HPDE6-E6E7 (cell line): ENCODE data around the gene MLLT10.

Experiments
- DNase-seq: peaks from one replicate; pipeline ENCODE4 v3.0.0; 2011; ENCODE audit warnings: missing footprints; ENCODE audit errors: extremely low spot score

MLLT10 gene

DNA sequence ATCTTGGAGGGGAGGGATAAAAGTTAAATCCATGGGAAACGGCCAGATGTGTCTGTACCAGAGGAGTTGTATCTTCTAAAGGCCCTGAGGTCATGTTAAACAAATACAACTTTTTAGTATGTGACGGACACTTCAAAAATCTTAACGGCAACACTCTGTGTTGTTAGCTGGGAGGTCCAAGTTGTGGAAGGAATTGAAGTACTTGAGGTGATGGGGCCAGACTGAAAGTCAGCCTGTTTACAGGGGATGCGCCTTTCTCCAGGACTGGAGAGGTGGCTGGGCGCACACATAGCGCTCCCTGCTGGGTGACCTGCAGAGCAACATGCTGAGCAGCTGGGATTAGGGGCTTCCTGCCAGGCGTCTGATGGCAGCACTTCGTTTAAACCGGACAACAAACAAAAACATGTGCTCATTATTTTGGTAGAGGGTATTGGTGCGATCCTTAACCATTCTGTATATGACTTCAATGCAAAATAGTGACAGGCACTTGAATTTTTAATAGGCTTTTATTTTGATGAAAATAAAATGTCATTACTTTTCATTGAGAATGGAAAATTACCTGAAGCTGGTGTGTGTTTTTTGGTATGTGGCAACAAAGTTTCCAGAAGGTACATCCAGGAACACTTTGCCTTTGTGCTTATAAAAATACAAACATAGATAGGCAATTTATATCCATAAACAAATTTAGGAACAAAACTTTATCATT lies 198.2 kb downstream of the MLLT10 start:
- DNase-seq = no peak

DNA sequence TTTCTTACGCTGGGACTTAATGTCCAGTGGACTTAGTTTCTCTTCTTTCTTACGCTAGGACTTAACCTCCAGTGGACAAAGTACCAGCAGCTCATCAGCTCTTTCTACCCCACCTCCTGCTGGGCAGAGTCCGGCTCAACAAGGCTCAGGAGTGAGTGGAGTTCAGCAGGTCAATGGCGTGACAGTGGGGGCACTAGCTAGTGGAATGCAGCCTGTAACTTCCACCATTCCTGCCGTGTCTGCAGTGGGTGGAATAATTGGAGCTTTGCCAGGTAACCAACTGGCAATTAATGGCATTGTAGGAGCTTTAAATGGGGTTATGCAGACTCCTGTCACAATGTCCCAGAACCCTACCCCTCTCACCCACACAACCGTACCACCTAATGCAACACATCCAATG lies 199.7 kb downstream of the MLLT10 start:
- DNase-seq = no peak

DNA sequence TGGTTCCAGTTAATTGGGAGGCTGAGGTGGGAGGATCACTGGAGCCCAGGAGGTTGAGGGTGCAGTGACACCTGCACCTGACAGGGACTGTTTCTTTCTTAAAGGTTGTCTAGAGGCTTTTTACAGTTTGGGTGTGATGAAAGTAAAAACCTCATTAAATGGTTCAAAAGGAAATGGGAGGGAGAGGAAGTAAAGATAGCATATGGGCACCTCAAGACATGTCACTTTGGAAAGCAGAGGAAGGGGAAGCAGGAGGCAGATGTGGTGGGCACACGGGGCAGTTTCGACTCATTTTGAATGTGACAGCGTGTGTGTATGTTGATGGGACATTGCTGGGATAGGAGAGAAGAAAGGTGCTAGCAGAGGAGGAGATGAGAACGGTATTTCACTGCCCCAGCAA lies 203.1 kb downstream of the MLLT10 start:
- DNase-seq = no peak

DNA sequence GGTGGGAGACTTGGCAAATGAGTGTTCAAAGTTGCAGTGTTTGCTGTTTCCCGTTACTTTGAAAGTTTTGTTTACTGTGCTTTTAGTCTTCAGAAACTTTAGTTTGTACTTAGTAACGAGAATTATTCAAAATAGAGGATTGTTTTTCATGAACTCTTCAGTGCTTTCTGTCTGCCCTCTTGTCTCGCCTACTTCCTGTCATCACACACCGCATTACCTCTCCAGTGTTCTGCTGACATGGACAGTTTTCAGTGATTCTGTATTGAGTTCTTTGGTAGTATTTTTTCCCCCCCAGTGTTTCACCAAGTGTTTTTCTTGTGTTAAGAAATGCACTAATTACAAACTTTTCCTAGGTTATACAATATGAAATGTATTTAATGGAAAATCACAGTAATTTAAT lies 207.0 kb downstream of the MLLT10 start:
- no peak for DNase-seq

DNA sequence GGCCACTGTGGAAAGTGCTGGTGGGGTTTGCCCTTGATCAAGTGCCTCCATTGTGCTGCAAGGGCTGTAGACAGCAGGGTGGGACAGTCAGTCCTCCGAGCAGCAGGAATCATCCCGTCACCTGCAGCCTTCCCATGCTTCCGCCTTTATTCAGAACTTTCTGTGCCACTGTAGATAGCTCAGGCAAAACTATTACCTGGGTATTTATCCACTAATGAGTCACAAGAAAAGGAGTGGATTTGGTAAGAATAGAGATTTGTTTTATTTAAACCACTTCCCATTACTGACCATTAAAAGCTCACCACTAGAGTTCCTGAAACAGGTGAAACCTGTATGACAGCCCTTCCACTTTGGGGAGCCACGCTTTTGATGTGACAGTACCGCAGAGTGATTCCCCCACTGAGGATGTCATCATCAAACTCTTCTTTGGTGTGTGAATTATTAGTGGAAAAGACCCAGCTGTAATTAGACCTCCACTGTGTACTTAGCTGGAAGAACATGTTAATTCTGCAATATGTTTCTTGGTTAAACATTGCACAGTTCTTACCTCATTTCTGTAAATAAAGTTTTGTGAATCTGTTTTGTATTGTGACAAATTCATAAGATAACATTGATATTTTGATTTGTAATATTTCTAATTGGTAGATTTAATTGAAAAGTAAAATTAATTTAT lies 208.8 kb downstream of the MLLT10 start:
- DNase-seq = no peak

DNA sequence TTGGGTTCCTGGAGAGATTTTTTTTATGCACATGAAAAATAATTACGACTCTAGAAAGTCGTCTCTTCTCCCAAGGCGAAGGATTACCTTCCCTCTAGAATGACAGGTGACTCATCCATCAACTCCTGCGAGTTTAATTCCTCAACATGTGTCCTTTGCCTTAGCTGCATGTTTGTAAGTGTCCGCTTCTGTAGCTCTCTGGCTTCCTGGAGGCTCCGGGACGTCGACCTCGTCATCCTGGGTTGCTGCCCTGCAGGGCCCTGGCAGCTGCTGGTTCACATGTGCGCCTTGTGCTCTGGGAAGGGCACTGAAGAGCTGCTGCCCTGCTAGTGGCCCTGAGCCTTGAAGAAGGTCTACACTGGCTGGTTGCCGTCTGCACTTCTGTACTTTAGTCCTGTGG lies 210.2 kb downstream of the MLLT10 start:
- no peak for DNase-seq

DNA sequence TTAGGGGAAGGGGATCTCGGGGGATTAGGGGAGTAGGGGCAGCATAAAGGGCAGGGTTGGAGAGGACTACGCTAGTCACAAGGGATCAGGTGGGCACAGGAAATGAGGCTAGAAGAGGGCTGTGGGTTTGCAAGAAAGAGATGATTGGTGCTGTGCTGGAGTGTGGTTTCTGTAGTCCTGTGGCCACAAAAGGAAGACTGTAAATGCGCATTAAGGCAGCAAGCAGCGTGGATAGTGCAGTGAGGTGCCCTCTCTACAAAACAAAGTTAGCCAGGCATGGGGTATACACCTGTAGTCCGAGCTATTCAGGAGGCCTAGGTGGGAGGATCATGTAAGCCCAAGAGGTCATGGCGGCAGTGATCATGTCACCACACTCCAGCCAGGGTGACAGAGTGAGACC lies 212.1 kb downstream of the MLLT10 start:
- DNase-seq = no peak

DNA sequence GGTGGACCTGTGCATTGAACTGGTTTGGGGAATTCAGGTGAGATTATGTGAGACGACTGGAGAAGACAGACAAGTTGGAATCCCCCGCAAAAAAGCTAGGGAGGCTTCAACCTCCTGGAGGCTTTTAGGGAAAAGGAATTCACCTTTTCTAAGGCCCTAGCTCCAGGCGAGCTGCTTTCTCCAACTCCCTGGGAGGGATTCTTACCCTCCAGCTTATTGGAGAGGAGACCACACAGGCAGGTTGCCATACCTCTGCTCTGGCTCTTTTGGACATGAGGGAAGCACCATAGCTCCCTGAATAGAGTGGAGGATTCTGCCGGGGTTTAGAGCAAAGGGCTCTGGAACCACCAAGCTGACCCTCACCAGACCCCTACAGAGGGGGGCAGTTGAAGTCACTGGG lies 213.8 kb downstream of the MLLT10 start:
- DNase-seq = no peak

DNA sequence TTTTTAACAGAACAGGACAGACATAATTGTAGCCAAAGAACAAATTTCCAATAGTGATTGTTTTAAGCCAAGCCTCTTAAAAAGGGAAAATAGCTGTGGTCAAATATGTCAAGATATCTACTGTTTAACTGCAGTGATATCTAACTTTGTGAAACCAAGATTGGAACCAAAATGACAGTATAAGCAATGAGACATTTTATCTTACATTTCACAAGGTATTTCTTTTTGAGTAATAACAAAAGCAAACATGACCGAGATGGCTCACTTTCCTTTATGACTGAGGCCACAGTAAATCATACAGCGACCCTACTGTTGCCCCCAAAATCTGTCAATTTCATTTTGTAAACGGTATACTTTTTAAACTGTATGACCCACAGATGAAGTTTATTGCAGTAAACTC lies 215.8 kb downstream of the MLLT10 start:
- DNase-seq = no peak

DNA sequence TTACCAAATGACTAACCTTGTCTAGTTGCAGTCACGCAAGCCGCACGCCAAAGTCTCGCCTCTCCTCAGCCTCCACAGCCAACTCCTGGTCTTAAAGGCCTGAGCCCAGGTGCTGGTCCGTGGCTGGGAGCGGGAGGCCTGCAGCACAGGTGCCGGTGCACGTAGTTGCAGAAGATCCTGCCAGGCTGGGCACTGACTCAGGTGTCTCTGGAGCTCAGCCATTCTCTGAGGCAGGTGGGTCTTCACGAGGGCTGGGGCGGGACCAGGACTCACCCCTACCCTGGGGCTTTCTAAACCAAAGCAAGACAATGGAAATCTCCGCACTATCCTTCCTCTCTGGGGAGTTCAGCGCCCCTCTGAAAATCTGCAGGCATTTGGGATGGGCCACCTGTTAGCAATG lies 216.4 kb downstream of the MLLT10 start:
- DNase-seq = no peak

DNA sequence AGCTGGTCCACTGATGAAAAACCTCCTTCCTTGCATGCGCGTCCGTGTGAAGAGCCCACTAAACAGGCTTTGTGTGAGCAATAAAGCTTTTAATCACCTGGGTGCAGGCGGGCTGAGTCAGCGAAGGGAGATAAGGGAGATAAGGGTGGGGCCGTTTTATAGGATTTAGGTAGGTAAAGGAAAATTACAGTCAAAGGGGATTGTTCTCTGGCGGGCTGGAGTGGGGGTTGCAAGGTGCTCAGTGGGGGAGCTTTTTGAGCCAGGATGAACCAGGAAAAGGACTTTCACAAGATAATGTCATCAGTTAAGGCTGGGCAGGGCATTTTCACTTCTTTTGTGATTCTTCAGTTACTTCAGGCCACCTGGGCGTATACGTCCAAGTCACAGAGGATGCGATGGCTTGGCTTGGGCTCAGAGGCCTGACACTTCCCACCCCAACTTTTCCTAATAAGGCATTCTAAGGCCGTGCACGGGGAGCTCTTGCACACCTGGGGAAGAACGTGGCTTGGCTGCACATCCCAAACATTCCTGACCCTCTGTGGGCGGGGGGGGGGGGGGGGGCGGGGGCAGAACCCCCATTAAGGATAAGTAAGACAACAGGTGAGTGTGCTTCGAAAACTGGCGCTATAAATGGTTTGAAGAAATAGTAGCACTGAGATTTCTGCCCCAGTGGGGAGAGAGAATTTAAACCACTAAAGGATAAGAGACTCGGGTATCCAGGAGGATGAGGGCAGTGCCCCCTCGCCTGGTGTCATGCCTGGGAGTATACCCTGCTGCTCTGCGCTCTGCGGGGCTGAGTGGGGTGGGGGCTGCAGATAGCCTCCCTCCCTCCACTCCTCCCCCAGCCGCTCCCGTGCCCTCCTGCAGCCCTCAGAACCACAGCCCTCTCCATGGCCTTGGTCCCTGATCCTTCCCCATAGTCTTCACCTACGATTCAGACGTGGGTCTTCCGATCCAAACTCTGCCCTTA lies 217.6 kb downstream of the MLLT10 start:
- DNase-seq = no peak

DNA sequence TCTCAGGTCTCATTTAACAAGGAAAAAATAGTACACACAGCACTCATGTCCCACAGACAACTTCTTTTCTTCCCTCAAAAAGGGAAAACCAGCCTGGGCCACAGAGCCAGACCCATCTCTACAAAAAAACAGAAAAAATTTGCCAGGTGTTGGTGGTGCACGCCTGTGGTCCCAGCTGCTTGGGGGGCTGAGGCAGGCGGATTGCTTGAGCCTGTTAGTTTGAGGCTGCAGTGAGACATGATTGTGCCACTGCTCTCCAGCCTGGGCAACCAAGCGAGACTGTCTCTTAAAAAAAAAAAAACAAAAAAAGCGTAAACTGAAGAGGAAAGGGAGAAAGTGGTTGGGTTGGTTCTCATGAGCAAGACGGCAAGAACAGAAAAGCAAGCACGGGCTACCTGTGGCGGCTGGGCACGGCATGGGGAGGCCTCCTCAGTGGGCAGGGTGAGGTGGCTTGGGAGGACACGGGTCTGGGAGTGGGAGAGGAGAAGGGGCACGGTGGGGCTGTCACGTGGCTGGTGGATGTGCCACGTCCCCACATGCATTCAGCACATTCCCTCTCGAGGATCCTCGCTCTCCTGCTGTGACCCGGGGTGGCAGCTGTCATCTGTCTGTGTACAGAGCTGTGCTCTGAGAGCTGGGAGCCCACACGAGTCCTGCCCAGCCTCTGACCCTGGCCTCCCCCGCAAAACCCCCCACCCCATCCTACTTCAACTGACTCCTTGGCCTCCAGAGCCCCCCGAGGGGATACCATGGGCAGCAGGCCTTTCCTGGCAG lies 219.7 kb downstream of the MLLT10 start:
- DNase-seq = no peak

DNA sequence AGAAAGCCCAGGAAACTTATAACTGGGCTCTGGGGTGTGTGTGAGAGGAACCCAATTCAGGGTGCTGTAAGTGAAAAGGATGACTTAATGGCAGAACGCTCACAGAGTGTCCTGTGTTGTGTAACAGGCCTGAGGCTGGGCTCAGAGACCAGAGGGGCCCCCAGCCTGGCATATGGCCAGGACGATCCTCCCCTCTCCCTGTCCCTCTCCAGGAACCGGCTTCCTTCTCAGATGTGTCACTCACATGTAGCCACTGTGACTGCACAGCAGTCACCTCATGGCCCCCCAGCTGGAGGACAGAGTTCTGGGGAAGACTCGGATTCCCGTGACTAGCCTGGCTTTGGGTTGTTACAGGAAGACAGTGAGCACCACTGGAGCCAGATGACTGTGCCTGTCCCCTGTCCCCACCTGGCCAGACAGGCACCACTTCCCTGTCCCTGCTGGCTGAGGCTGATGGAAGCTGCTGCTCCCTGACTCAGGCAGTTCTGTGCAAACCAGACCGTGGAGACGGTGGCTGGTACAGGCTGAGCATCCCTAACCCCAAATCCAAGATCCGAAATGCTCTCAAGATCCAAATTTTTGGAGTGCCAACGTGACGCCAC lies 220.5 kb downstream of the MLLT10 start:
- no peak for DNase-seq

DNA sequence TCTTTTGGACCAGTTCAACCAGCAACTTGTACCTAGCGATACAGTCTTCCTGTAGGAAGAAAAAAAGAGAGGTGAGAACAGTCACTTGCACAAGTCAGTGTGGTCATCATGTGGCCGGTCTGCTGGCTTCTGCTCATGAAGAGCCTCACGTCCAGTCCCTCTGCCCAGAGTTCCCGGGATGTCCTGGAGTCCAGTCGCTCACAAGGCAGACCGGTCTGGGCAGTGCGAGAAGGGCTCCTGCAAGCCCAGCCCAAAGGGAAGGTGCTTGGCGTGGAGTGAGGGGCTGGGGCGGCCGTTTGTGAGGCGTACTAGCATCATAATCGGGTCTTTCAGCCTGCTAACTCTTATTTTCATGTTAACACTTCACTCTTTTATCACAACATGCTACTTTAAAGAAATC lies 222.7 kb downstream of the MLLT10 start:
- no peak for DNase-seq

DNA sequence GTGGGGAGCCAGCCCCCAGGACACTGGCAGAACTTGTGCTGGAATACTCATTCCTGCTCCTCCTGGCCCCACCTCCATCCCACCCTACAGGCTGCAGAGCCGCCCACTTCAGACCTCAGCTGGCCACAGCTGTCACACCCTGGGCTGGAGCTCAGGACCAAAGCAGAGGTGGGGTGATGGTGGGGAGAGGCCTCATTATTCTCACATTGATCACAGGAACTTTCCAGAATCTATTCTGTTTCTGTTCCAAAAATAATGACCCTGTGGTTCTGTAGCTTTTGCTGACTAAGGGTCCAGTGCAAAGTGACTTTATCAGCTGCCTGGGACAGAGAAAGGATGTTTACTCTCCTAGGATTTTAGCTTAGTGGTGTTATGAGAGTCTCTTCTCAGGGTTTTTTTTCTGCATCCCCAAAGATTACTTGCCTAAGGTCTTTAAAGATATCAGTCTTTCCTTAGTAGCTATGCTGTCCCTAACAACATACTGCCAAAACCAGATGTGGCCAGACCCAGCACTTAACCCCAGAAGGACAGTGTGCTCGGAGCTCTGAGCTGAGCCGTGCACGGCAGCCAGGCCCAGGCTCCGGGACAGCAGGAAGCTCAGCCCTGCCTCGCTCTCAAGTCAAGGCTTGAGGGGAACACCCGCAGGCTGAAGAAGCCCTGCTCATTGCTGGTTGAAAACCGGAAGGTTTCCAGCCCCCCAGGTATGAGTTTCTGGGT lies 223.3 kb downstream of the MLLT10 start:
- no peak for DNase-seq

DNA sequence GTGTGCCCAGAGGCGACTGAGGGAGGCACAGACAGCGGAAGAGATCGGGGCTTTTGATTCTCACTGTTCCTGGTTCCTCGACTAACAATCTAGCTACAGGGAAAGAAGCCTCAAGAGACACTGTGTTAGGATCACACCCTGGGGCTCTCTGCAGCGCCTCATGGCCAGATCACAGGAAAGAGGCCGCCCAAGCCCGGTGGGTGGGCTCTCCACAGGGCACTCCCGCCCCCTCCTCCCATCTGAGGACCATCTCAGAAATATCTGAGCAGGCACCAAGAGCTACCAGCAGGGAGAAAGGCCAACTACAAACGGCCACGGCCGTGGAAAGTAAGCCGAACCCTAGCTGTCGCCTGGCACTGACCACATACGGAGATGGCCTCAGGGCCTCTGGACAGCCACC lies 224.2 kb downstream of the MLLT10 start:
- no peak for DNase-seq

DNA sequence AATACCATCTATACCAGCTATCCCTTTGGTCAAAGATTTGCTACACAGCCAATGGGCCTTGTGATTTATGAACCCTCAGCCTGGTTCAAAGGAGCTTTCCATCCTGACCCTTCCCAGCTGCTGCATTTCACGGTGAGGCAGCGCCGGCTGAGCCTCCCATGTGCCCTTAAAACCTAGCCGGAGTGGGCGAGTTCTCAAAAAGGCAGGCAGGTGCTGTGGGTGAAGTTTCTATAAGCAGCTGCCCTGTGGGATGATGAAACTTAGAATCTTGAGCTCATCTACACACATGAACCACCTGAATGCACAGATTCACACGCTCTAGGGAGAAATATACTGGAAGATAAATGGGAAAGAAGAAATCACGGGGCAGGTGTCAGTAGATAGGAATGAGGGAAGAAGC lies 224.7 kb downstream of the MLLT10 start:
- DNase-seq = no peak

DNA sequence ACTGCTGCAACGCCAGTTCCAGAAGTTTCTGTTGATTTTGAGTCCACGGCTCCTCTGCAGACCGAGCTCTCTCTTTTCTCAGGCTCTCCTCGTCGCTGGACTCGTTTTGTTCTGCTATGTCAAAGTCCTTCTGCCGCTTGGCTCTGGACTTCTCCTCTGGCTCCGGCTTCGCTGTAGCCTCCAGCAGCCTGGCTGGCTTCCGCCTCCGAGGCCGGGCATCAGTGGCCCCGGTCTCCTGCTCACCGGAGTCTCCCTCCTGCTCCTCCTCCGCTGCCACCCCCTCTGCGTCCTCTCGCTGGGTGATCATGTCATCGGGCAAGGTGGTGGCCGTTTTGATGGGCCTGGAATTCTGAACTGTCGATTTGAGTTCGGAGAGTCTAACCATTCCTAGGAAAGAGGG lies 225.2 kb downstream of the MLLT10 start:
- no peak for DNase-seq

DNA sequence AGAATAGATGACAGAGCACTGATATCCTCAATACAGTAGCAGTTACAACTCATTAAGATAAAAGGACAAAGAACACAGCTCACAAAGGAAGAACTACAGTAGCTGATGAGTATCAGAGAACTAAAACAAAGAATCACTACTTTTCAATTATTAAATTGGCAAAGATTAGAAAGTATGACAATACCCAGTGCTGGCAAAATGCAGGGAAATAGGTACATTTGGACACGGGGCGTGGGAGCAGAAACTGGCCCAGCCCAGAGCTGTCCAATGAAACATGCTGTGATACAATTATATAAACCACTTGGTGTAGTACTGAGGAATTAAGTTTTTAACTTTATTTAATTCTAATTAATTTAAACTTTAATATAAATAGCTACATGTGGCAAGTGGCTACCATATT lies 226.3 kb downstream of the MLLT10 start:
- no peak for DNase-seq

DNA sequence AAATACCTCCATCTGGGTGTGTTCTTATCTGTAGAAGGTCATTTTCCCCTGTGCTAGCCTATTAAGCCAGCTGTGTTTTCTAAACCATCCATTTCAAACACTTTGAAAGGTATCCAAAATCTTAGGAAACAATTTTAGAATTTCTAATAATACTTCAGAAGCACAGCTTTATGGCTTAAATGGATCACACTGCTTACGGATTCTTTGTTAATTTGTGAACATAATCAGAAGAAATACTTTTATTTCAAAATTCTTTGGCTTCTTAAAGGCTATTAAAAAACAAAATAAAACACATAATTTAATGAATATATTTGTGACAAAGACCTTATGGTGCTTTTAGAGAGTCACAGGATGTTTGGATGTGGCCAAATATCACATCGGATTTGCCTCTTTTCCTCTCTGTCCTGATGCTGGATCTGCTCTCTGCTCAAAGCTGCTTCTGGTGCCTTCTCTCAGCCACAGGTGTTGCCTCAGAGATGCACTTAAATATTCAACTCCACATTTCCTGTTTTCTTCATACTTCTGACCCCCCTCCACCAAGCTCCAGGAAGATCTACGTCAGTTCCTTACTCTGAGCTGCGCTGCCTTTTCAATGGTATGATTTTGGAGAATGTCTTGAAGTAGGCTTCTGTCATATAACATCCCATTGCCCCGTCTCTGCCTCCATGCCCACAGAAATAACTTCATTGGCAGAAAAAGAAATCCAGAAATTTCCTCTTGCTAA lies 230.6 kb downstream of the MLLT10 start:
- DNase-seq = no peak
